Stimulated activated CD4-positive, alpha-beta T cell treated with anti-CD3 and anti-CD28 coated beads, Interleukin-12 subunit alpha, Interleukin-12 subunit beta, amount 100 ng/mL, for 48 hours (primary cell): ENCODE data around the gene NEDD8.
"Not testable (repeated sequence)": the region's sequence is repeated elsewhere in the genome, so short reads cannot be mapped to it uniquely, and the experiment has no call there.

ENCODE experiments used
- DNase-seq, 3 donors: peaks; one replicate each; pipeline ENCODE4 v3.0.0-alpha.2; 2020; ENCODE audit warnings: low read depth in 2 of 3, low spot score in 1 of 3

The NEDD8 gene

GRCh38 chr14:24249230-24250021, 17.3 kb upstream of the NEDD8 start:
- no peak for DNase-seq

GRCh38 chr14:24247422-24247821, 15.3 kb upstream of the NEDD8 start:
- DNase-seq: no peak

GRCh38 chr14:24246765-24247212, 14.6 kb upstream of the NEDD8 start:
- DNase-seq: peak in 1 of 3 donors; percentile 21

- not testable (repeated sequence) for DNase-seq
These were observed 13.2 kb upstream of the NEDD8 start for GRCh38 chr14:24245350-24245749.

- DNase-seq: no peak
These were observed 11.2 kb upstream of the NEDD8 start for GRCh38 chr14:24243336-24243836.

- DNase-seq: peak; percentile 87 to 95 (median 88)
These were observed 9.8 kb upstream of the NEDD8 start for GRCh38 chr14:24241829-24242443.

- no peak for DNase-seq
These were observed 8.1 kb upstream of the NEDD8 start for GRCh38 chr14:24240110-24240918.

GRCh38 chr14:24238527-24239037, 6.4 kb upstream of the NEDD8 start:
- DNase-seq: no peak

- no peak for DNase-seq
These were observed 6.0 kb upstream of the NEDD8 start for GRCh38 chr14:24238123-24238522.

- no peak for DNase-seq
These were observed 5.3 kb upstream of the NEDD8 start for GRCh38 chr14:24237463-24237955.

- DNase-seq: no peak
These were observed 4.7 kb upstream of the NEDD8 start for GRCh38 chr14:24236689-24237462.

GRCh38 chr14:24235804-24236688, 3.9 kb upstream of the NEDD8 start:
- DNase-seq: no peak

GRCh38 chr14:24234095-24235005, 2.2 kb upstream of the NEDD8 start:
- DNase-seq: no peak

GRCh38 chr14:24233538-24233866, 1.3 kb upstream of the NEDD8 start:
- DNase-seq: no peak

GRCh38 chr14:24232645-24233537, 724 bp upstream of the NEDD8 start, which contains the start of gene GMPR2:
Gene GMPR2, plus strand, starts transcription at chr14:24232929. Its CDS starts 325 bp downstream, at chr14:24233254.
- no peak for DNase-seq

GRCh38 chr14:24231263-24232120, 675 bp downstream of the NEDD8 start:
- DNase-seq: no peak
